Brain microvascular endothelial cell (primary cell): ENCODE measurements around the gene SMAP2.

Experiments used
- DNase-seq: peaks from one replicate; pipeline ENCODE4 v3.0.0-alpha.2; 2020
- H3K27ac ChIP-seq: fragments of 250-450 bp; sonication (Bioruptor Pico); 2 replicates; pipeline ENCODE4 v1.5.1; 2020; ENCODE audit warnings: mild to moderate bottlenecking, moderate library complexity
- H3K27me3 ChIP-seq: fragments of 250-450 bp; sonication (Bioruptor Pico); replicated peaks from 2 replicates; pipeline ENCODE4 v1.5.1; 2020; ENCODE audit warnings: mild to moderate bottlenecking
- H3K36me3 ChIP-seq: fragments of 250-450 bp; sonication (Bioruptor Pico); replicated peaks from 2 replicates; pipeline ENCODE4 v1.5.1; 2020; ENCODE audit warnings: mild to moderate bottlenecking
- H3K4me3 ChIP-seq: 2 replicates; pipeline ENCODE4 v1.5.1; 2011; ENCODE audit warnings: low read depth, mild to moderate bottlenecking, control low read depth, low read length, moderate library complexity
- CTCF ChIP-seq: IDR thresholded peaks from 2 replicates; pipeline ENCODE4 v1.5.1; 2011; ENCODE audit warnings: low read depth, mild to moderate bottlenecking, moderate library complexity, low read length, control low read depth, inconsistent platforms; ENCODE audit errors: missing control alignments
- in situ Hi-C: cut with HindIII; loops from 2 replicates; pipeline ENCODE4 v1.10.0; 2017; ENCODE audit warnings: low sequenced_read_pairs, low pct_ligation_motif_present

The SMAP2 gene

GRCh38 chr1:40421431-40422384, 48.2 kb downstream of the SMAP2 start:
- H3K27me3 ChIP-seq: no peaks in the 10 kb centered on the region
- TF ChIP-seq CTCF: no peak
- H3K36me3 ChIP-seq: peaks cover 14% of the 10 kb centered on the region
- DNase-seq: no peak
- in situ Hi-C loops: no loop called here
- no peak overlapping the region for H3K4me3 ChIP-seq
- H3K27ac ChIP-seq: no peak overlapping the region

GRCh38 chr1:40422630-40423263, 49.2 kb downstream of the SMAP2 start:
- Histone ChIP-seq H3K27ac (no peak overlapping the region), H3K27me3 (no peaks in the 10 kb centered on the region), H3K36me3 (peaks cover 9% of the 10 kb centered on the region), H3K4me3 (no peak overlapping the region)
- no peak for TF ChIP-seq CTCF
- in situ Hi-C loops: no loop called here
- no peak for DNase-seq

GRCh38 chr1:40423264-40423642, 49.7 kb downstream of the SMAP2 start:
- in situ Hi-C loops: no loop called here
- H3K4me3 ChIP-seq: no peak overlapping the region
- H3K27ac ChIP-seq: no peak overlapping the region
- no peak for DNase-seq
- H3K27me3 ChIP-seq: no peaks in the 10 kb centered on the region
- TF ChIP-seq CTCF: no peak
- peaks cover 9% of the 10 kb centered on the region for H3K36me3 ChIP-seq

GRCh38 chr1:40423951-40424618, 50.6 kb downstream of the SMAP2 start:
- H3K27me3 ChIP-seq: no peaks in the 10 kb centered on the region
- H3K4me3 ChIP-seq: no peak overlapping the region
- H3K36me3 ChIP-seq: peaks cover 9% of the 10 kb centered on the region
- H3K27ac ChIP-seq: no peak overlapping the region
- no peak for TF ChIP-seq CTCF
- no peak for DNase-seq
- in situ Hi-C loops: no loop called here

- H3K27me3 ChIP-seq: no peaks in the 10 kb centered on the region
- DNase-seq: no peak
- peaks cover 9% of the 10 kb centered on the region for H3K36me3 ChIP-seq
- TF ChIP-seq CTCF: no peak
- in situ Hi-C loops: no loop called here
- no peak overlapping the region for H3K27ac ChIP-seq
- H3K4me3 ChIP-seq: no peak overlapping the region
Measured at GRCh38 chr1:40425198-40425597, 51.7 kb downstream of the SMAP2 start.
